ENCODE data around the gene PLPP7. TPM values are rescaled to one million over a fixed set of nuclear protein-coding genes. Genes with fewer than 3 reads are reported as not detected.

Gene PLPP7
- total RNA-seq, 1 donor from 2014 or later, result 11.8 TPM

DNA sequence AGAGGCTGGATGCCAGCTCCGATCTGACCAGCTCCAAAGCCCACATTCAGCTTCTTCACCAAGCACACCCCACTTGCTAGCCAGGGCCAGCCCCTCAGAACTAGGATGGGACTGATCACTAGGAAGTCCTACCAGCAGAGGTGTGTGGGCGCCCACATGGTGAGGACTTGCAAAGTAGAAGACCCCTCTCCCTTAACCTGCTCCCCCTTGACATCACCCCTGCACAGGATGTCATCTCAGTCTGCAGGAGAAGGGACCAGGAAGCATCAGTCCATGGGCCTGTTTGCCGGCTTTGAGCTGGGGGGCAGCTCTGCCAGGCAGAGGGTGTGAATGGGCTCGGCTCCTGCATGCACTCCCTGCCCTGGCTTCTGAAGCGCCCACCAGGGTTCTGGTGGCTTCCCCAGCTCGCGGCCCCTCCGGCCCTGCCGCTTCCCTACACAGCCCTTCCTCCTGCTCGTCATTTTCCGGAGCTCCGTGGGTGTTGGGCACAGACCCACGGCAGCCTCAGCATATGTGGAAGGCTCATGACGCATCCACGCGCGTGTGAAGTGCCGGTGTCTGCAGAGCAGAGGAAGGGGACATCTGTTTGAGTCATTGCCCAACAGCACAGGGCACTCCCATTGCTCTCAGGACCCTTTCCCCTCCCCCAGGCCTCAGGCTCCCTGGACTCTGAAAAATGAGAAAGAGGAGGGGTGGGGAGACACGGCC lies 9.5 kb upstream of the PLPP7 start:
- H3K4me3 ChIP-seq, result no peak overlapping the region
- H3K9me3 ChIP-seq, result no peaks in the 10 kb centered on the region
- H3K36me3 ChIP-seq, result no peaks in the 10 kb centered on the region
- H3K27me3 ChIP-seq, result no peaks in the 10 kb centered on the region
- TF ChIP-seq POLR2AphosphoS5 (IDR thresholded peaks at IDR 0.05; ENCODE audit: insufficient read depth in 1 of 2, low read depth in 1 of 2), result no peak
- no peak for TF ChIP-seq CTCF (IDR thresholded peaks at IDR 0.05)
- TF ChIP-seq POLR2A (IDR thresholded peaks at IDR 0.05), result no peak
- DNase-seq (ENCODE audit: extremely low spot score in 2 of 2), result no peak
- H3K4me1 ChIP-seq, result peaks cover 10% of the 10 kb centered on the region
- no peak overlapping the region for H3K27ac ChIP-seq
- intact Hi-C loops (cut with DNase I), result no loop called here

- Histone ChIP-seq H3K36me3 (no peaks in the 10 kb centered on the region), H3K4me3 (no peak overlapping the region), H3K27me3 (no peaks in the 10 kb centered on the region), H3K4me1 (peaks cover 10% of the 10 kb centered on the region), H3K9me3 (no peaks in the 10 kb centered on the region), H3K27ac (no peak overlapping the region)
- TF ChIP-seq CTCF (IDR thresholded peaks at IDR 0.05) (no peak), POLR2AphosphoS5 (IDR thresholded peaks at IDR 0.05; ENCODE audit: insufficient read depth in 1 of 2, low read depth in 1 of 2) (no peak), POLR2A (IDR thresholded peaks at IDR 0.05) (no peak)
- intact Hi-C loops (cut with DNase I), result no loop called here
- no peak for DNase-seq (ENCODE audit: extremely low spot score in 2 of 2)
Observed at GRCh38 chr9:131280660-131281059, 8.9 kb upstream of the PLPP7 start.

- Histone ChIP-seq H3K4me1 (peaks cover 10% of the 10 kb centered on the region), H3K27me3 (no peaks in the 10 kb centered on the region), H3K36me3 (no peaks in the 10 kb centered on the region), H3K4me3 (no peak overlapping the region), H3K27ac (no peak overlapping the region), H3K9me3 (no peaks in the 10 kb centered on the region)
- DNase-seq (ENCODE audit: extremely low spot score in 2 of 2), result no peak
- intact Hi-C loops (cut with DNase I), result no loop called here
- TF ChIP-seq POLR2A (IDR thresholded peaks at IDR 0.05), result no peak
- TF ChIP-seq CTCF (IDR thresholded peaks at IDR 0.05), result no peak
- no peak for TF ChIP-seq POLR2AphosphoS5 (IDR thresholded peaks at IDR 0.05; ENCODE audit: insufficient read depth in 1 of 2, low read depth in 1 of 2)
Observed at GRCh38 chr9:131281119-131281965, 8.2 kb upstream of the PLPP7 start.

DNA sequence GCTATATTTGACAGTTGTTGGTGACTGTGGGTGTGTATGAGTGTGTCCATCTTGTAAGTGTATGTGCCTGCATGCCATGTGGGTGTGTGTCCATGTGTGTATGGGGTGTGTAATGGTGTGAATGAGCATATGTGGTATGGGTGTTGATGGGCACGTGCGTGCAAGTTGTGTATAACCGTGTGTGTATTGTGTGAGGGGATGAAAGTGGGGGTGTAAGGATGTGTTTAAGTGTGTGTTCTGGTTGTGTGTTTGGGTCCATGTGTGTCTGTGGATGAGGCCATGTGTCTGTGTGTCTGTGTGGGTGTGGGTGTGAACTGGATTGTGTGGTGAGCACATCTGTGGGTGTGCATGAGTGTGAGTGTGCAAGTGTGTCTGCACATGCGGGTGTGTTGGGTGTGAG lies 7.3 kb upstream of the PLPP7 start:
- Histone ChIP-seq H3K36me3 (no peaks in the 10 kb centered on the region), H3K27ac (no peak overlapping the region), H3K4me3 (no peak overlapping the region), H3K4me1 (peaks cover 10% of the 10 kb centered on the region), H3K9me3 (no peaks in the 10 kb centered on the region), H3K27me3 (no peaks in the 10 kb centered on the region)
- DNase-seq (ENCODE audit: extremely low spot score in 2 of 2), result no peak
- intact Hi-C loops (cut with DNase I), result no loop called here
- TF ChIP-seq POLR2AphosphoS5 (IDR thresholded peaks at IDR 0.05; ENCODE audit: insufficient read depth in 1 of 2, low read depth in 1 of 2) (no peak), CTCF (IDR thresholded peaks at IDR 0.05) (no peak), POLR2A (IDR thresholded peaks at IDR 0.05) (no peak)
